Astrocyte (in vitro differentiated cells and primary cell): ENCODE data around the gene AQP3. TPM values are rescaled to one million over a fixed set of nuclear protein-coding genes. Genes with fewer than 3 reads are reported as not detected.
"Not testable (repeated sequence)": the region's sequence is repeated elsewhere in the genome, so short reads cannot be mapped to it uniquely, and the experiment has no call there.

ENCODE experiments used
- DNase-seq: peaks from one replicate; pipeline ENCODE4 v3.0.0-alpha.2; 2010; ENCODE audit warnings: low read depth
- FAIRE-seq: peaks from 2 replicates; lab custom pipeline; 2011; peaks lifted over from hg19 to GRCh38; lab: Jason Lieb, UNC
- H2AFZ ChIP-seq: 2 replicates; pipeline ENCODE4 v1.6.0; 2012; ENCODE audit warnings: low read depth, low read length, inconsistent platforms
- H3K27ac ChIP-seq: 2 replicates; pipeline ENCODE4 v1.5.1; 2011; ENCODE audit warnings: low read depth, low read length, inconsistent platforms
- H3K27me3 ChIP-seq: 2 replicates; pipeline ENCODE4 v1.6.0; 2011; ENCODE audit warnings: low read length, inconsistent platforms; ENCODE audit not compliant: insufficient read depth
- H3K36me3 ChIP-seq: 2 replicates; pipeline ENCODE4 v1.5.1; 2011; ENCODE audit warnings: low read length, inconsistent platforms; ENCODE audit not compliant: insufficient read depth
- H3K4me1 ChIP-seq: 2 replicates; pipeline ENCODE4 v1.5.1; 2011; ENCODE audit warnings: low read length, inconsistent platforms; ENCODE audit not compliant: insufficient read depth
- H3K4me2 ChIP-seq: 2 replicates; pipeline ENCODE4 v1.6.0; 2012; ENCODE audit warnings: low read length, inconsistent platforms
- H3K4me3 ChIP-seq: 2 replicates; pipeline ENCODE4 v1.5.1; 2011; ENCODE audit warnings: low read depth, mild to moderate bottlenecking, low read length, inconsistent platforms; ENCODE audit not compliant: insufficient read depth
- H3K79me2 ChIP-seq: 2 replicates; pipeline ENCODE4 v1.6.0; 2012; ENCODE audit warnings: mild to moderate bottlenecking, low read length, inconsistent platforms; ENCODE audit not compliant: insufficient read depth
- H3K9ac ChIP-seq: 2 replicates; pipeline ENCODE4 v1.6.0; 2012; ENCODE audit warnings: mild to moderate bottlenecking, low read length, inconsistent platforms
- H3K9me3 ChIP-seq: 2 replicates; pipeline ENCODE4 v1.5.1; 2012; ENCODE audit warnings: low read depth, mild to moderate bottlenecking, low read length, inconsistent platforms; ENCODE audit not compliant: insufficient read depth
- H4K20me1 ChIP-seq: 2 replicates; pipeline ENCODE4 v1.6.0; 2012; ENCODE audit warnings: low read length, inconsistent platforms; ENCODE audit not compliant: insufficient read depth
- H3K27ac Mint-ChIP-seq: one replicate; pipeline ENCODE4 v1.8.0; 2021; ENCODE audit warnings: mild to moderate bottlenecking, mixed read lengths; ENCODE audit not compliant: unreplicated experiment
- H3K27me3 Mint-ChIP-seq: one replicate; pipeline ENCODE4 v1.8.0; 2021; ENCODE audit warnings: low read depth, mixed read lengths; ENCODE audit not compliant: unreplicated experiment
- H3K36me3 Mint-ChIP-seq: one replicate; pipeline ENCODE4 v1.8.0; 2021; ENCODE audit warnings: low read depth, mixed read lengths; ENCODE audit not compliant: unreplicated experiment
- H3K4me1 Mint-ChIP-seq: one replicate; pipeline ENCODE4 v1.8.0; 2021; ENCODE audit warnings: low read depth, mixed read lengths; ENCODE audit not compliant: unreplicated experiment
- H3K4me3 Mint-ChIP-seq: one replicate; pipeline ENCODE4 v1.8.0; 2021; ENCODE audit warnings: mild to moderate bottlenecking, moderate library complexity, mixed read lengths; ENCODE audit not compliant: unreplicated experiment
- H3K9me3 Mint-ChIP-seq: one replicate; pipeline ENCODE4 v1.8.0; 2021; ENCODE audit warnings: mild to moderate bottlenecking, mixed read lengths; ENCODE audit not compliant: unreplicated experiment
- EZH2 ChIP-seq: IDR thresholded peaks from 2 replicates; pipeline ENCODE4 v1.6.1; 2012; ENCODE audit warnings: mild to moderate bottlenecking, low read length, inconsistent platforms; ENCODE audit not compliant: insufficient read depth
- total RNA-seq: library from RNA; stranded (reverse); gene quantifications from 2 replicates; pipeline ENCODE4 v1.2.1, GENCODE V29; 2021
- TF ChIP-seq, protein P1 (sequence below): IDR thresholded peaks from 2 replicates; pipeline ENCODE4 v1.5.1; 2011; ENCODE audit warnings: low read depth, mild to moderate bottlenecking, inconsistent platforms, low read length, moderate library complexity; ENCODE audit not compliant: insufficient read depth

Gene AQP3
- total RNA-seq, 1 donor from 2014 or later = 3.2 TPM

DNA sequence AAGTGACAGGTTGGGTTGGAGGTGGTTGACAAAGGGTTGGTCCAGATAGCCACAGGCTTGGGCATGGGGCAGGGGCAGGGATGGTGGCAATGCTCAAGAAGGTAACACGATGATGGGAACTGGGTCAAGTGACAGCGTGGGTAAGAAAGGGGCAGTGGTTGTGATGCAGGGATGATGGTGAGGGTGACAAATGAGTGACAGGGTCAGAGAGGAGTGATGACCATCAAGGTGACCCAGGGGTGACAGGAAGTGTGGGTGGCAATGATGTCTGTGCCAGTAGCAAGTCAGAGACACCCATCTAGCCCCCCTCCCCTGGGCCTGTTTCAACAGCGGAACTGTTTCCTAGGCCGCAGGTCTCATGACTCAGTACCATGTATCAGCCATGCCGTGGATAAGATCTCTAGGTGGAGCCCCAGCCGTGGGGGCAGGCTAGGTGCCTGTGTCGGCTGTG lies 20.5 kb downstream of the AQP3 start:
- Histone ChIP-seq H4K20me1 (no peaks in the 10 kb centered on the region), H3K4me3 (no peak overlapping the region), H3K4me2 (no peak overlapping the region), H3K9ac (no peak overlapping the region), H2AFZ (no peak overlapping the region), H3K9me3 (no peaks in the 10 kb centered on the region), H3K27ac (no peak overlapping the region), H3K36me3 (no peaks in the 10 kb centered on the region), H3K27me3 (no peaks in the 10 kb centered on the region), H3K79me2 (no peaks in the 10 kb centered on the region), H3K4me1 (no peaks in the 10 kb centered on the region)
- peaks cover 4% of the 10 kb centered on the region for H3K36me3 Mint-ChIP-seq
- no peaks in the 10 kb centered on the region for H3K4me1 Mint-ChIP-seq
- TF ChIP-seq, protein P1, sequence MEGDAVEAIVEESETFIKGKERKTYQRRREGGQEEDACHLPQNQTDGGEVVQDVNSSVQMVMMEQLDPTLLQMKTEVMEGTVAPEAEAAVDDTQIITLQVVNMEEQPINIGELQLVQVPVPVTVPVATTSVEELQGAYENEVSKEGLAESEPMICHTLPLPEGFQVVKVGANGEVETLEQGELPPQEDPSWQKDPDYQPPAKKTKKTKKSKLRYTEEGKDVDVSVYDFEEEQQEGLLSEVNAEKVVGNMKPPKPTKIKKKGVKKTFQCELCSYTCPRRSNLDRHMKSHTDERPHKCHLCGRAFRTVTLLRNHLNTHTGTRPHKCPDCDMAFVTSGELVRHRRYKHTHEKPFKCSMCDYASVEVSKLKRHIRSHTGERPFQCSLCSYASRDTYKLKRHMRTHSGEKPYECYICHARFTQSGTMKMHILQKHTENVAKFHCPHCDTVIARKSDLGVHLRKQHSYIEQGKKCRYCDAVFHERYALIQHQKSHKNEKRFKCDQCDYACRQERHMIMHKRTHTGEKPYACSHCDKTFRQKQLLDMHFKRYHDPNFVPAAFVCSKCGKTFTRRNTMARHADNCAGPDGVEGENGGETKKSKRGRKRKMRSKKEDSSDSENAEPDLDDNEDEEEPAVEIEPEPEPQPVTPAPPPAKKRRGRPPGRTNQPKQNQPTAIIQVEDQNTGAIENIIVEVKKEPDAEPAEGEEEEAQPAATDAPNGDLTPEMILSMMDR = no peak
- no peak for TF ChIP-seq EZH2
- H3K27me3 Mint-ChIP-seq = peaks cover 6% of the 10 kb centered on the region
- no peak for FAIRE-seq
- peaks cover 4% of the 10 kb centered on the region for H3K9me3 Mint-ChIP-seq
- no peak overlapping the region for H3K27ac Mint-ChIP-seq
- no peak overlapping the region for H3K4me3 Mint-ChIP-seq
- DNase-seq = no peak

DNA sequence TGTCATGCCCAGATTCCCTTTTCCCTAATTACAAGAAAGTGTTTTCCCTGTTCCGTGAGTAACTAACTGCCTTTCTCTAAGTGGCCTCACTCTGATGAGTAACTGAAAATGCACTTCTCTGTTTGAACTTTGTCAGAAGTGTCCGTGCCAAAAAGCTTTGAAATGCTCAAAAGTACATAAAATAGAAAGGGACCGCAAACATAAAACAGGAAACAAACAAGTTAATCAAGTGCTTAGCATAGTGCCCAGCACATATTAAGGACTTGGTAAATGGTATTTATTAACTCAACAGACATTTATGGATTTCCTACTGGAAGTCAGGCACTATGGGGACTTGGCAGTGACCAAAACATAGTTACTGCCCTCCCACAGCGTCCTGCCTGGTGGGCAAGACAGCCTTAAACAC lies 22.3 kb downstream of the AQP3 start:
- Histone ChIP-seq H3K36me3 (no peaks in the 10 kb centered on the region), H3K27ac (no peak overlapping the region), H4K20me1 (no peaks in the 10 kb centered on the region), H3K4me3 (no peak overlapping the region), H3K27me3 (peaks cover 3% of the 10 kb centered on the region), H3K9ac (no peak overlapping the region), H3K9me3 (no peaks in the 10 kb centered on the region), H2AFZ (no peak overlapping the region), H3K4me1 (no peaks in the 10 kb centered on the region), H3K79me2 (no peaks in the 10 kb centered on the region), H3K4me2 (no peak overlapping the region)
- H3K27me3 Mint-ChIP-seq = peaks cover 7% of the 10 kb centered on the region
- FAIRE-seq (no peak), DNase-seq (no peak)
- TF ChIP-seq, protein P1 = no peak
- TF ChIP-seq EZH2 = no peak
- H3K4me3 Mint-ChIP-seq = no peak overlapping the region
- no peaks in the 10 kb centered on the region for H3K36me3 Mint-ChIP-seq
- H3K9me3 Mint-ChIP-seq = peaks cover 5% of the 10 kb centered on the region
- no peaks in the 10 kb centered on the region for H3K4me1 Mint-ChIP-seq
- no peak overlapping the region for H3K27ac Mint-ChIP-seq

DNA sequence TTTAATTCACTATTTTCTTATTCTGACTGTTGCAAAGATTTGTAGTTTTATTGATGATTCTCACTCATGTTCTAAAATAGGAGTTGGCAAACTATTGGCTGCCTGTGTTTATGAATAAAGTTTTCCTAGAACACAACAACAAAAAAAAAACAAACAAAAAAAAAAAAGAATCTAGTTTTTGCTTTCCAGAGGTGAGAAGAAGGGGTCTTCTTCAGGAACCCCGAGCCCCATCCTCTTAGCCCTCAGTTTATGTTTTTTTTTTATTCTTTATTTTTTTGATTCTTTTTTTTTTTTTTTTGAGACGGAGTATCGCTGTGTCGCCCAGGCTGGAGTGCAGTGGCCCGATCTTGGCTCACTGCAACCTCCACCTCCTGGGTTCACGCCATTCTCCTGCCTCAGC lies 22.9 kb downstream of the AQP3 start:
- H3K4me3 ChIP-seq, H3K9me3 Mint-ChIP-seq, DNase-seq, H3K27ac Mint-ChIP-seq, H4K20me1 ChIP-seq, H3K27ac ChIP-seq, H3K4me2 ChIP-seq, H3K36me3 Mint-ChIP-seq, H3K4me1 Mint-ChIP-seq, H3K79me2 ChIP-seq, H3K27me3 ChIP-seq, H3K4me3 Mint-ChIP-seq, H2AFZ ChIP-seq, H3K4me1 ChIP-seq, H3K36me3 ChIP-seq, FAIRE-seq, H3K9me3 ChIP-seq, H3K9ac ChIP-seq: not testable (repeated sequence)
- peaks cover 13% of the 10 kb centered on the region for H3K27me3 Mint-ChIP-seq

GRCh38 chr9:33424043-33424442 lies 23.4 kb downstream of the AQP3 start:
- not testable (repeated sequence) for H3K27ac Mint-ChIP-seq, H3K79me2 ChIP-seq, FAIRE-seq, H3K4me3 Mint-ChIP-seq, H3K27ac ChIP-seq, H3K36me3 ChIP-seq, H3K36me3 Mint-ChIP-seq, DNase-seq, H2AFZ ChIP-seq, H3K4me1 Mint-ChIP-seq, H3K4me3 ChIP-seq, H3K9me3 Mint-ChIP-seq, H4K20me1 ChIP-seq, H3K9me3 ChIP-seq, H3K4me2 ChIP-seq, H3K9ac ChIP-seq, H3K27me3 ChIP-seq, H3K4me1 ChIP-seq
- H3K27me3 Mint-ChIP-seq = peaks cover 17% of the 10 kb centered on the region
